ENCODE data around the gene CSK. TPM values are rescaled to one million over a fixed set of nuclear protein-coding genes. Genes with fewer than 3 reads are reported as not detected.

The CSK gene
- polyA plus RNA-seq, 2 of the 4 experiments (the other 2 are of a cell fraction), result 17.8 to 63.0 TPM

- FAIRE-seq (no peak), DNase-seq (ENCODE audit: low read depth in 1 of 2, low spot score in 1 of 2) (no peak), ATAC-seq (no peak)
- H3K27ac ChIP-seq, result no peak overlapping the region
- H3K4me3 ChIP-seq, result no peak overlapping the region
- ChIA-PET POLR2A (no interaction called here), CTCF (interaction anchor here (0.9 to 7.8 kb wide), 2 partner anchors 20 to 115 kb away, joined by 3 to 56 read pairs; no protein-coding TSS in a partner anchor)
- no peaks in the 10 kb centered on the region for H3K9me3 ChIP-seq
- H3K4me1 ChIP-seq, result no peaks in the 10 kb centered on the region
- 92% methylated on average over 3 of the region's 20 CpGs for WGBS (ENCODE audit: missing lambda C conversion rate)
- H3K4me2 ChIP-seq, result no peak overlapping the region
- no peak for TF ChIP-seq RCOR1 (IDR thresholded peaks at IDR 0.05; ENCODE audit: low read depth, low read length)
- TF ChIP-seq E2F6 (IDR thresholded peaks at IDR 0.05; ENCODE audit: borderline replicate concordance, low read depth), result no peak
- TF ChIP-seq PBX3 (IDR thresholded peaks at IDR 0.05), result no peak
- no peak for TF ChIP-seq KDM1A (IDR thresholded peaks at IDR 0.05; ENCODE audit: low read depth)
- TF ChIP-seq CHD4 (IDR thresholded peaks at IDR 0.05; ENCODE audit: borderline replicate concordance), result no peak
- TF ChIP-seq NR3C1 (IDR thresholded peaks at IDR 0.05), result no peak
- TF ChIP-seq ELK1 (IDR thresholded peaks at IDR 0.05; ENCODE audit: low read depth, low read length), result no peak
- no peak for TF ChIP-seq SREBF2 (IDR thresholded peaks at IDR 0.05)
- no peak for TF ChIP-seq HES2 (IDR thresholded peaks at IDR 0.05)
Observed at GRCh38 chr15:74749832-74750231, 32.0 kb upstream of the CSK start.

GRCh38 chr15:74750751-74751150, 31.1 kb upstream of the CSK start:
- Histone ChIP-seq H3K4me2 (no peak overlapping the region), H3K9me3 (no peaks in the 10 kb centered on the region), H3K4me1 (no peaks in the 10 kb centered on the region), H3K27ac (no peak overlapping the region), H3K4me3 (no peak overlapping the region)
- no peak for DNase-seq (ENCODE audit: low read depth in 1 of 2, low spot score in 1 of 2)
- ChIA-PET POLR2A (no interaction called here), CTCF (interaction anchor here (2.0 to 7.8 kb wide), 2 partner anchors 19 to 119 kb away, joined by 4 to 56 read pairs; no protein-coding TSS in a partner anchor)
- whole genome bisulfite sequencing (ENCODE audit: missing lambda C conversion rate), result 57% methylated on average over 1 of the region's 2 CpGs
- TF ChIP-seq RARB (CRISPR knock-in tag; IDR thresholded peaks at IDR 0.05) (no peak), TFCP2L1 (CRISPR knock-in tag; IDR thresholded peaks at IDR 0.05) (no peak), PBX3 (IDR thresholded peaks at IDR 0.05) (no peak)
- no peak; a peak in 1 of 6 replicates for ATAC-seq
- FAIRE-seq, result no peak

GRCh38 chr15:74752011-74752410, 29.9 kb upstream of the CSK start:
- H3K4me1 ChIP-seq, result no peaks in the 10 kb centered on the region
- no peak for FAIRE-seq
- WGBS (ENCODE audit: missing lambda C conversion rate), result 63% methylated on average over 8 of the region's 8 CpGs
- no peak for DNase-seq (ENCODE audit: low read depth in 1 of 2, low spot score in 1 of 2)
- no peak overlapping the region for H3K4me2 ChIP-seq
- ChIA-PET CTCF (interaction anchor here (1.7 to 7.8 kb wide), 3 partner anchors 17 to 121 kb away, joined by 3 to 56 read pairs (median 4); no protein-coding TSS in a partner anchor), POLR2A (no interaction called here)
- H3K9me3 ChIP-seq, result no peaks in the 10 kb centered on the region
- ATAC-seq, result no peak
- no peak overlapping the region for H3K27ac ChIP-seq
- H3K4me3 ChIP-seq, result no peak overlapping the region
- no peak for TF ChIP-seq POLR2AphosphoS2 (conservative IDR thresholded peaks at IDR 0.05; ENCODE audit: low read length)
- no peak for TF ChIP-seq EHMT2 (IDR thresholded peaks at IDR 0.05; ENCODE audit: low read depth)
- no peak for TF ChIP-seq CTCF (IDR thresholded peaks at IDR 0.05)
- TF ChIP-seq RAD21 (conservative IDR thresholded peaks at IDR 0.05 in 1 of 2, IDR thresholded peaks at IDR 0.05 in 1 of 2), result no peak
- no peak for TF ChIP-seq EP300 (IDR thresholded peaks at IDR 0.05)
- no peak for TF ChIP-seq RARB (CRISPR knock-in tag; IDR thresholded peaks at IDR 0.05)
- no peak for TF ChIP-seq ESRRA (IDR thresholded peaks at IDR 0.05; ENCODE audit: borderline replicate concordance, low read length)
- no peak for TF ChIP-seq TFCP2L1 (CRISPR knock-in tag; IDR thresholded peaks at IDR 0.05)
- TF ChIP-seq TP53 (CRISPR knock-in tag; IDR thresholded peaks at IDR 0.05), result no peak
- TF ChIP-seq ZSCAN20 (CRISPR knock-in tag; IDR thresholded peaks at IDR 0.05), result no peak
- no peak for TF ChIP-seq REST (IDR thresholded peaks at IDR 0.05)
- TF ChIP-seq RFX5 (IDR thresholded peaks at IDR 0.05), result no peak
- no peak for TF ChIP-seq SMC3 (IDR thresholded peaks at IDR 0.05)
- no peak for TF ChIP-seq KDM1A (IDR thresholded peaks at IDR 0.05; ENCODE audit: low read depth)
- TF ChIP-seq RNF2 (IDR thresholded peaks at IDR 0.05; ENCODE audit: borderline replicate concordance, low read depth), result no peak
- no peak for TF ChIP-seq MAZ (IDR thresholded peaks at IDR 0.05; ENCODE audit: borderline replicate concordance, low read depth, low read length)
